ENCODE results near the gene STK17B.
"Not testable (repeated sequence)": the region's sequence is repeated elsewhere in the genome, so short reads cannot be mapped to it uniquely, and the experiment has no call there.

STK17B gene

DNA sequence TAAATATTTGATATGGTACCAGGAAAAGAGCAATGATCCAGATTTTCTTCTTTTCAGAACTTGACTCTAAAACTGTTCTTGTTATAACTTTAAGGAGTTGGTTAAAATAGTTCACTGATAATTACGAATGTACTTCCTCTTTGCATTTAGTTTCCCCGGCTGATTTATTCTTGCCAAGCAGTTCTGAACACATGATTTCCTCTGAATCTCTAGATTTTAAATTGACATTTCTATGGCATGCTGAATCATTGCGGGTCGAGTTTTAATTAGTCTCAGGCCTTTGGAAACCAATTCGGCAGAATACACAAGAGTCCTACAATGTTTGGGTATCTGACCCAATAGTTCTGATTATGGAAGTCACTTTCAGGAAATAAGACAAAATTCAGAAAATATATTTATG, 65.4 kb downstream of the STK17B start:
- no peak for DNase-seq

DNA sequence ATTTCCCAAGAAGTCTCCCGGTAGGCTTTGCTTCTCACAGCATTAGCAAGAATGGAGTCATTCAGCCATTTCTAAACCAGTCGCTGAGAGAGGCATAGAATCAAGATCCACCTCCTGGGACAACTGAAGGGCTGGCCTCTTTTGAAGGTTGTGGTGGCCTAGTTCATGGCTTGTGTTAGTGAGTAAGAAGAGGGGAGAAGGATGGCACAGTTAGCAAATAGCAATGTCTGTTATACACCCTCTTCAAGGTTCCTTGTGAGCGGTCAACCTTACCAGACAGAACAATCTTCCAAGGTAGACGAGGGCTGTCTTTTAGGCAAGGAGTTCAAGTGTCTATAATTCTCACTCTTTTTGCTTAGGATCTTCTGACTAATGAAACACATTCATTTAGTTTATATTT, 67.3 kb downstream of the STK17B start:
- DNase-seq: no peak

DNA sequence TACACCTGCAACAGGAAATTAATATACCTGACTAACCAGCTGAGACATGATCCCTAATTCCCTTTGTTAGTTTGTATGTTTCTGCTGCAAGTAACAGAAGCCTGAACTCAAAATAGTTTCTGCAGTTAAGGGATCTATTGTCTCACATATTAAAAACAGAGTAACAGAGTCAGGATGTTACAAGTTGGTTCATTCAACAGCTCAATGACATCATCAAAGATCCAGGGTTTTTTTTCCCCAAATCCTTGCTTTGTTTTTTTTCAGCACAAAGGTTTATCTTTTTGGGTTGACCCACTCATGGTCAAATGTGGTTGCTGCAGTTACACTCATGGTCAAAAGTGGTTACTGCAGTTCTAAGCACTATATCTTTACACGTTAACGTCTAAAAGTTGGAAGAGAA, 67.8 kb downstream of the STK17B start:
- DNase-seq: no peak

DNA sequence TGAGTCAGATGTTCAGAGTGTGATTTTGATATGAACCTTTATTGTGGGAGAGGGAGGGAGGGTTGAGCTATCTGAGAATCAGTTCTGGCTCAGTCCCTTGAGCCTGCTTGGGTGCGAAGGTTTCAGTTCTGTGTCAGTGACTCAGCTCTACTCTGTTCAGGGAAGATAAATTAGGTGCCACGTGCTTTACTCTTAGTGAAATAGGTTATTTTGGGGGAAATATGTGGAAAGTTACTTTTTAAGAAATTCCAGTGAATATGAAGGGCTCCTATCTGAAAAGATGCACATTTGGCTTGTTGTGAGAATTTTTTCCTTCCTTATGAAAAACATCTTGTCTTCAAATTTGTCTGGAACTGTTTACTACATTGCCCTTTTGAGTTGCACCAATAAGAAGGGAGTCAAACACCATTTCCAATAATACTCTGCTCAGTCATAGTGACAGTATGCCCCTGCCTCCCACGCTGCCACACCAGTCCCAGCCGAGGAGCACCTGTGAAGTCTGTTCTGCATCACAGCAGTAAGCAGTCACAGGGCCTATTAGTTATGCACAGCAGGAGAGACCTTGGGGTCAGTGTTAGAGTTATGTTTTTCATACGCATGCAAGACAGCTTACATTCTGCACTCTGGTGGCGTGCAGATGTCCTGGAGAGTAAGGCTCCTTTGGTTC, 69.9 kb downstream of the STK17B start:
- DNase-seq: no peak

DNA sequence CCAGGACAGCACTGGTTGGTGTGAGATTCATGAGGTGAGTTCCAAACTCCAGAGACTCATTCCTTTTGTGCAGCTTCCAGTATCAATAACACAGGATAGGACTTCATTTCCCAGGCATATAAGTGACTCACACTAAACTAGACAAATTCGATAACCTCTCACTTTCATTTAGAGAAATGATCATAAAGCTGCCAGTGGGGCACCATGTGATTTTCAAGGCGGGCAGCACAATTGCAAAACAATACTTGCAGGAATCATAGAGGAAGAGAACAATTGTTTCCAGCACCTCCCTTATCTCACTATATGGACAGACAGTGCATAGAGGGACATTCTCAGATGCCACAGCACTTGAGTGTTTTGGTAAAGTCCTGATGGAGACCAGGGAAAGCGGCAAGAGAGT, 71.5 kb downstream of the STK17B start:
- no peak for DNase-seq

DNA sequence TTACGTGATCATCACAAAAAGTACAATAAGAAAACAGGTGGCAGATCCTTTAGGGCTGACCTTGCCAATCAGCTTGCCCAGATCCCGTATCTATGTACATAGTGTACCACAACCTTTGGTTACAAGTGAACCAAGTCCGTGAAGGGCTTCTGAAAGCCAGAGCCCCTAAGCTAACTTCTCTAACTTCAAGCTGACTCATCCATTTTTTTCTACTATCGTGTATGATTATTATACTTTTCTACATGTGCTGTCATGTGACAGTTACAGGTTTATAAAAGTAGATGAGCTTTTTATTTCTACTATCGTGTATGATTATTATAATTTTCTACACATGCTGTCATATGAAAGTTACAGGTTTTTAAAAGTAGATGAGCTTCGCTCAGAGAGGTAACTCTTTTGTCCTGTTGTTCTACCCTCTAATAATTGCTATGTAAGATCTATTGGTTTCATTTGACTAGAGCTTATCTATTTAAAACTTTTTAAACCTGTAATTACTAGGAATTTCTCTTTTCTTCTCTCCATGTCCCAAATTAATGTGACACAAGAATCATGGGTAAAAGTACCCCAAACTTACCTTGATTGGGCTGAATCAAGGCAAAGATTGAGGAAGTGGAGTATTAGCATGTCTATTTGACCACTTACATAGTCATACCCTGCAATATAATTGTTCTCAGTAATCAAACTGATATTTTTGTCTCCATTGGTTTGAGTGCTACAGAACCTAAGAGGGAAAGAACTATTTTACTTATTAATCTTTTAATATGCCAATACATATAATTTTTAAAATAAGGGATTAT, 73.3 kb downstream of the STK17B start:
- no peak for DNase-seq

DNA sequence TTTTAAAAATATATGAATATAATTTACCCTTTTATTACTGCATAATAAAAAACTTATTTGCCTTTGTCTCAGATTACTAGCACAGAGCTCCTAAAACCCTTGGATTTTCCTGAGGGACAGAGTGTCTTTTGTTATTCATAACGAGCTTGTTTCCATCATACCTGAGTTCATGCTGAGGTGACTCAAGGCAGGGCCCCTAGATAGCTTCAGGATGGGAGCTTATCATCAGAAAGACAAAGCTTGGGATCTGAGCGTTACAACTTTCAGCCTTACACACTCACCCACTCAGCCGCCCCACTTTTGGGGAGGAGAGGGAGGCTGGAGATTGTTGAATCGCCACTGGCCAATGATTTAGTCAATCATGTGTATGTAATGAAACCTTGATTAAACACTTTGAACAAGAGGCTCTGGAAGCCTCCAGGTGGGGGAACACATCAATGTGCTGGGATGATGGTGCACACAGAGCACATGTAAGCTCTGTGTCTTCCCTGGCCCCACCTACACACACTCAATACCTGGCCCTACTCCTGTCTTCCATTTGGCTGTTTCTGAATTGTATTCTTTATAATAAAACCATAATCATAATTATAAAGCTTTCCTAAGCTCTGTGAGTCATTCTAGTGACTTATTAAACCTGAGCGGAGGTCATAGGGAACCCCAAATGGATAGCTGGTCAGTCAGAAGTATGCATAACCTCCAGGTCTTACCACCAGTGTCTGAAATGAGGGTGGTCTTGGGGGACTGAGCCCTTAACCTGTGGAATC, 74.2 kb downstream of the STK17B start:
- DNase-seq: no peak

DNA sequence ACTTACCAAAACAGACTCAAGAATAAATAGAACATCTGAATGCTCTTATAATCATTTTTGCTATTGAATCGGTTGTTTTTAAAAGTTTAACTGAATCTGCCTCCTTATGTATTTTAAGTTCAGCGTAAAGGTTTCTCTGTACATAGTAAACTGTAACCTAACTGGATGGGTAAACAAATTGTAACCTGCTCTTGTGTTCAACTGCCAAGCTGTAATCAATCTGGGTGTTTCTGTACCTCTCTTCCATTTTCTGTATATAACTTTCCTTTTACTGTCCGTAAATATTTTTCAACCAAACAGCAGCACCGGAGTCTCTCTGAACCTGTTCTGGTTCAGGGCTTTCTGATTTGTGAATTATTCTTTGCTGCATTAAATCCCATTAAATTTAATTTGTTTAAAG, 75.1 kb downstream of the STK17B start:
- DNase-seq: no peak

DNA sequence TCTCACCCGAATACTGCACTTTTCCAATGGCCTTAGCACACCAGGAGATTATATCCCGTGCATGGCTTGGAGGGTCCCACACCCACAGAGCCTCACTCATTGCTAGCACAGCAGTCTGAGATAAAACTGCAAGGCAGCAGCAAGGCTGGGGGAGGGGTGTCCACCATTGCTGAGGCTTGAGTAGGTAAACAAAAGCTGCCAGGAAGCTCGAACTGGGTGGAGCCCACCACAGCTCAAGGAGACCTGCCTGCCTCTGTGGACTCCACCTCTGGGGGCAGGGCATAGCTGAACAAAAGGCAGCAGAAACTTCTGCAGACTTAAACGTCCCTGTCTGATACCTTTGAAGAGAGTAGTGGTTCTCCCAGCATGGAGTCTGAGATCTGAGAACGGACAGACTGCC, 81.9 kb downstream of the STK17B start:
- DNase-seq: not testable (repeated sequence)

DNA sequence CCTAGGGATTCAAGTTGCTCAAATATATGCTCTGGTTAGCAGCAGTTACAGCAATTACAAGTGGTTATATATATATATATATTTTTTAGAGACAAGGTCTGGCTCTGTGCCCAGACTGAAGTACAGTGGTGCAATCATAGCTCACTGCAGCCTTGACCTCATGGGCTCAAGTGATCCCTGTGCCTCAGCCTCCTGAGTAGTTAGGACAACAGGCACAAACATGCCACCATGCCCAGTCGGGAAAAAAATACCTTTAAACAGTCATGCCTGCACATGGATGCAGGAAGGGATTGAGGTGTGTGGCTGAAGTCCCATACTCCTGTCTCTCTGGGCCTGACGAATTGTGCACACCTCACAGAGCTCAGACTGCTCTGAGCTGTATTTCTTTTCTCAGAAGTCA, 83.2 kb downstream of the STK17B start:
- DNase-seq: no peak

DNA sequence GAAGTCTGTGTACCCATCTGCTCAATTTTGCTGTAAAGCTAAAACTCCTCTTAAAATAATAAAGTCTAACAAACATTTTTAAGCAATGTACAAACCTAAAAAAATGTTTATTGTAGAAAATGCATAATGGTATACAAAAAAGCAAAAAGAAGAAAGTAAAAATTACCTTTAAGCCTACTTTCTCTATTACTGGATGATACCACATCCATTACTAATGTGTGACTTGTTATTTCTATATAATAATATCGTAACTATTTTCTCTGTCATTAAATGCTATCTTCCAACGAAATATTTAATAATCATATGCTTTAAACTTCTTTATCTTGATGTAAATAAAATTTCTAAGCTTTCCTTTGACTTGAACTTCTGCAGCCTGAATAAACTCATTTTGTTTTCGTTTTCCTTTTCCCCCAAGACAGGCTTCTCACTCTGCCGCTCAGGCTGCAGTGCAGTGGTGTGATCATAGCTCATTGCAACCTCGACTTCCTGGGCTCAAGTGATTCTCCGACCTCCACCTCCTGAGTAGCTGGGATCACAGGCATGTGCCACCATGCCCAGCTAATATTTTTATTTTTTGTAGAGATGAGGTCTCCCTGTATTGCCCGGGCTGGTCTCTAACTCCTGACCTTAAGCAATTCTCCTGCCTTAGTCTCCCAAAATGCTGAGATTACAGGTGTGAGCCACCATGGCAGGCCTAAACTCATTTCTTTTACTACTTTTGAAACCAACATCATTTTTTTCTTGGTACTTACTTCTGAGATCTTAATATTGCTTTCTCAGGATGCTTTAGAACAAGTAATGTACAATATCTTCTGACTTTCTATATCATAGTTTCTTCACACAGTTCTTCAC, 84.6 kb downstream of the STK17B start:
- DNase-seq: no peak

DNA sequence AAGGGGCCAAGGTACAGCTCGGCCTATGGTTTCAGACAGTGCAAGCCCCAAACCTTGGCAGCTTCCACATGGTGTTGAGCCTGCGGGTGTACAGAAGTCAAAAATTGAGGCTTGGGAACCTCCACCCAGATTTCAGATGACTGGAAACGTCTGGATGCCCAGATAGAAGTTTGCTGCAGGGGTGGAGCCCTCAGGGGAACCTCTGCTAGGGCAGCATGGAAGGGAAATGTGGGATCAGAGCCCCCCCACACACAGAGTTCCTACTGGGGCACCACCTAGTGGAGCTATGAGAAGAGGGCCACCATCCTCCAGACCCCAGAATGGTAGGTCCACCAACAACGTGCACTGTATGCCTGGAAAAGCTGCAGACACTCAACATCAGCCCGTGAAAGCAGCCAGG, 87.8 kb downstream of the STK17B start:
- DNase-seq: no peak
